ENCODE measurements around the gene C1QTNF7. TPM values are rescaled to one million over a fixed set of nuclear protein-coding genes. Genes with fewer than 3 reads are reported as not detected.

C1QTNF7 gene
- total and polyA plus RNA-seq, 2 of the 13 experiments (the other 11 are each of a cell fraction or from before 2014, with no cell fraction given) = not detected

DNA sequence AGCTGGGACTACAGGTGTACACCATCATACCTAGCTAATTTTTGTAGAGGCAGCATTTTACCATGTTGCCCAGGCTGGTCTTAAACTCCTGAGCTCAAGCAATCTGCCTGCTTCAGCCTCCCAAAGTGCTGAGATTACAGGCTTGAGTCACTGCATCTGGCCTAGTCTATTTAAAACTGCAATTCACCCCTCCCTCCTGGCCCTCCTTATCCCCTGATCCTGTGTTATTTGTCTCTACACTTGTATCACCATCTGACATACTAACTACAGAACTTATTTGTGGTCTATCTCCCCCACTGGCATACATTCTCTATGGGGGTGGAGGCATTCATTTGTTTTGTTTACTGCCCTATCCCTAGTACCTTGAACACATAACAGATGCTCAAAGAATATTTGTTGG is 65.6 kb downstream of the C1QTNF7 start:
- Histone ChIP-seq H3K4me2 (ENCODE audit: low read depth, low read length) (no peak overlapping the region), H2AFZ (ENCODE audit: low read length) (no peak overlapping the region), H3K79me2 (ENCODE audit: insufficient read depth, low read length) (no peaks in the 10 kb centered on the region), H4K20me1 (ENCODE audit: insufficient read depth, low read length) (no peaks in the 10 kb centered on the region), H3K9me3 (ENCODE audit: low read length) (peaks cover 2% of the 10 kb centered on the region; the same call in 1 of the 2 replicates), H3K36me3 (replicated peaks in 1 of 2; ENCODE audit: control insufficient read depth in 1 of 2, insufficient read depth in 2 of 2, low read length in 2 of 2) (no peaks in the 10 kb centered on the region), H3K4me1 (ENCODE audit: insufficient read depth, low read length) (no peaks in the 10 kb centered on the region), H3K9ac (ENCODE audit: insufficient read depth, low read depth, low read length) (no peak overlapping the region), H3K27ac (ENCODE audit: extremely low read length, insufficient read depth, low read length) (no peak overlapping the region), H3K4me3 (replicated peaks in 1 of 3; ENCODE audit: insufficient read depth in 1 of 3, low read depth in 2 of 3, low read length in 3 of 3) (no peak overlapping the region), H3K27me3 (ENCODE audit: control insufficient read depth in 1 of 2, insufficient read depth in 2 of 2, low read length in 2 of 2) (no peaks in the 10 kb centered on the region)
- no TSS peak for BruUV-seq (replicated peaks)
- in situ Hi-C loops (cut with HindIII; ENCODE audit: extremely low pct_ligation_motif_present, low pct_unique_long_range_greater_than_20kb) (loop anchor here (25.0 kb wide), 1 partner anchor 769 kb away; no protein-coding TSS in a partner anchor), intact Hi-C loops (cut with micrococcal nuclease; ENCODE audit: unreplicated experiment) (no loop called here)
- TF ChIP-seq ZNF615 (CRISPR knock-in tag; IDR thresholded peaks at IDR 0.05; ENCODE audit: borderline replicate concordance) = no peak
- TF ChIP-seq ZNF629 (CRISPR knock-in tag; conservative IDR thresholded peaks at IDR 0.05) = no peak
- TF ChIP-seq, protein P1, sequence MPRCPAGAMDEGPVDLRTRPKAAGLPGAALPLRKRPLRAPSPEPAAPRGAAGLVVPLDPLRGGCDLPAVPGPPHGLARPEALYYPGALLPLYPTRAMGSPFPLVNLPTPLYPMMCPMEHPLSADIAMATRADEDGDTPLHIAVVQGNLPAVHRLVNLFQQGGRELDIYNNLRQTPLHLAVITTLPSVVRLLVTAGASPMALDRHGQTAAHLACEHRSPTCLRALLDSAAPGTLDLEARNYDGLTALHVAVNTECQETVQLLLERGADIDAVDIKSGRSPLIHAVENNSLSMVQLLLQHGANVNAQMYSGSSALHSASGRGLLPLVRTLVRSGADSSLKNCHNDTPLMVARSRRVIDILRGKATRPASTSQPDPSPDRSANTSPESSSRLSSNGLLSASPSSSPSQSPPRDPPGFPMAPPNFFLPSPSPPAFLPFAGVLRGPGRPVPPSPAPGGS (CRISPR knock-in tag; IDR thresholded peaks at IDR 0.05) = no peak
- no peak for TF ChIP-seq PHF21A (CRISPR knock-in tag; IDR thresholded peaks at IDR 0.05)
- TF ChIP-seq FLYWCH1 (CRISPR knock-in tag; IDR thresholded peaks at IDR 0.05) = no peak
- no peak for TF ChIP-seq KLF16 (CRISPR knock-in tag; IDR thresholded peaks at IDR 0.05)
- no peak for TF ChIP-seq ZBTB7A (CRISPR knock-in tag; IDR thresholded peaks at IDR 0.05)
- TF ChIP-seq GABPA (IDR thresholded peaks at IDR 0.05; ENCODE audit: low read depth, low read length) = no peak
- TF ChIP-seq GABPA (CRISPR knock-in tag; IDR thresholded peaks at IDR 0.05; ENCODE audit: low read depth) = no peak
- TF ChIP-seq TCF12 (IDR thresholded peaks at IDR 0.05) = no peak
- no peak for TF ChIP-seq TCF12 (CRISPR knock-in tag; IDR thresholded peaks at IDR 0.05)
- no peak for TF ChIP-seq CBX5 (CRISPR knock-in tag; IDR thresholded peaks at IDR 0.05; ENCODE audit: borderline replicate concordance)
- TF ChIP-seq, protein P2, sequence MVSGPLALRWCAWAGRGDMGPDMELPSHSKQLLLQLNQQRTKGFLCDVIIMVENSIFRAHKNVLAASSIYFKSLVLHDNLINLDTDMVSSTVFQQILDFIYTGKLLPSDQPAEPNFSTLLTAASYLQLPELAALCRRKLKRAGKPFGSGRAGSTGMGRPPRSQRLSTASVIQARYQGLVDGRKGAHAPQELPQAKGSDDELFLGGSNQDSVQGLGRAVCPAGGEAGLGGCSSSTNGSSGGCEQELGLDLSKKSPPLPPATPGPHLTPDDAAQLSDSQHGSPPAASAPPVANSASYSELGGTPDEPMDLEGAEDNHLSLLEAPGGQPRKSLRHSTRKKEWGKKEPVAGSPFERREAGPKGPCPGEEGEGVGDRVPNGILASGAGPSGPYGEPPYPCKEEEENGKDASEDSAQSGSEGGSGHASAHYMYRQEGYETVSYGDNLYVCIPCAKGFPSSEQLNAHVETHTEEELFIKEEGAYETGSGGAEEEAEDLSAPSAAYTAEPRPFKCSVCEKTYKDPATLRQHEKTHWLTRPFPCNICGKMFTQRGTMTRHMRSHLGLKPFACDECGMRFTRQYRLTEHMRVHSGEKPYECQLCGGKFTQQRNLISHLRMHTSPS (CRISPR knock-in tag; IDR thresholded peaks at IDR 0.05; ENCODE audit: low read depth) = no peak
- no peak for TF ChIP-seq MZF1 (CRISPR knock-in tag; IDR thresholded peaks at IDR 0.05; ENCODE audit: borderline replicate concordance)
- TF ChIP-seq, protein P3, sequence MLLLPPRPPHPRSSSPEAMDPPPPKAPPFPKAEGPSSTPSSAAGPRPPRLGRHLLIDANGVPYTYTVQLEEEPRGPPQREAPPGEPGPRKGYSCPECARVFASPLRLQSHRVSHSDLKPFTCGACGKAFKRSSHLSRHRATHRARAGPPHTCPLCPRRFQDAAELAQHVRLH (CRISPR knock-in tag; IDR thresholded peaks at IDR 0.05; ENCODE audit: borderline replicate concordance, low read depth) = no peak
- no peak for TF ChIP-seq ZBTB20 (CRISPR knock-in tag; IDR thresholded peaks at IDR 0.05; ENCODE audit: borderline replicate concordance, low read depth)
- TF ChIP-seq ZNF234 (CRISPR knock-in tag; conservative IDR thresholded peaks at IDR 0.05) = no peak
- ChIA-PET POLR2A (no interaction called here), CTCF (ENCODE audit: low intra/inter-chr PET ratio, low total read pairs) (no interaction called here)
- FAIRE-seq = no peak
- no peak for ATAC-seq
- no peak for DNase-seq (ENCODE audit: low spot score)
